Measurements from ENCODE around the gene LONP1.

DNA sequence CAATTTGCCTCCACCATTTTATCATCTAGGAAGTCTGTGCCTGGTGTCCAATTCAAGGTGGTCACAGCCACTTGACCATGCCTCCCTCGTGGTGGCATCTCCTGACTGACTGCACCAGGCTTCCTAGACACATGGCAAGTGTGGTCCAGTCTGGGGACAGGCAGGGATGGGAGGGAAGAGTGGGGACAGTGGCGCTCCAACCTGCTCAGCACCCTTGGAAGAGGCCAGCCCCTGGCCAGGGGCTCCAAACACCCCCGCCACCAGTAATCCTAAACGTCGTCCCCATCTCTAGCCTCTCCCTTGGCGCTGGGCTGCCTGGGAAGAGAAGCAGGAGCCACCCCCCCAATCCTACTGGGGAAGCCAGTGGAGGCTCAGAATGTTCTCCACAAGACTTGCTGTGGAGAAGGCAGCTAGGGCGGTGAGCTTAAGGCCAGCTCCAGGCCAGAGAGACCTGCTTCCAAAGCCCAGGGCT is 27.2 kb downstream of the LONP1 start:
- TF ChIP-seq ZNF777 (tag by site-specific recombination; IDR thresholded peaks at IDR 0.05; ENCODE audit: borderline replicate concordance) (no peak), MEIS1 (CRISPR knock-in tag; IDR thresholded peaks at IDR 0.05; ENCODE audit: borderline replicate concordance) (no peak), ZNF266 (tag by site-specific recombination; IDR thresholded peaks at IDR 0.05; ENCODE audit: low read depth) (no peak), ZNF510 (tag by site-specific recombination; IDR thresholded peaks at IDR 0.05; ENCODE audit: insufficient replicate concordance) (no peak), ZNF157 (tag by site-specific recombination; IDR thresholded peaks at IDR 0.05) (no peak)
- TF ChIP-seq, protein P1, sequence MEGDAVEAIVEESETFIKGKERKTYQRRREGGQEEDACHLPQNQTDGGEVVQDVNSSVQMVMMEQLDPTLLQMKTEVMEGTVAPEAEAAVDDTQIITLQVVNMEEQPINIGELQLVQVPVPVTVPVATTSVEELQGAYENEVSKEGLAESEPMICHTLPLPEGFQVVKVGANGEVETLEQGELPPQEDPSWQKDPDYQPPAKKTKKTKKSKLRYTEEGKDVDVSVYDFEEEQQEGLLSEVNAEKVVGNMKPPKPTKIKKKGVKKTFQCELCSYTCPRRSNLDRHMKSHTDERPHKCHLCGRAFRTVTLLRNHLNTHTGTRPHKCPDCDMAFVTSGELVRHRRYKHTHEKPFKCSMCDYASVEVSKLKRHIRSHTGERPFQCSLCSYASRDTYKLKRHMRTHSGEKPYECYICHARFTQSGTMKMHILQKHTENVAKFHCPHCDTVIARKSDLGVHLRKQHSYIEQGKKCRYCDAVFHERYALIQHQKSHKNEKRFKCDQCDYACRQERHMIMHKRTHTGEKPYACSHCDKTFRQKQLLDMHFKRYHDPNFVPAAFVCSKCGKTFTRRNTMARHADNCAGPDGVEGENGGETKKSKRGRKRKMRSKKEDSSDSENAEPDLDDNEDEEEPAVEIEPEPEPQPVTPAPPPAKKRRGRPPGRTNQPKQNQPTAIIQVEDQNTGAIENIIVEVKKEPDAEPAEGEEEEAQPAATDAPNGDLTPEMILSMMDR (tag by site-specific recombination; IDR thresholded peaks at IDR 0.05), result no peak
- TF ChIP-seq, protein P2, sequence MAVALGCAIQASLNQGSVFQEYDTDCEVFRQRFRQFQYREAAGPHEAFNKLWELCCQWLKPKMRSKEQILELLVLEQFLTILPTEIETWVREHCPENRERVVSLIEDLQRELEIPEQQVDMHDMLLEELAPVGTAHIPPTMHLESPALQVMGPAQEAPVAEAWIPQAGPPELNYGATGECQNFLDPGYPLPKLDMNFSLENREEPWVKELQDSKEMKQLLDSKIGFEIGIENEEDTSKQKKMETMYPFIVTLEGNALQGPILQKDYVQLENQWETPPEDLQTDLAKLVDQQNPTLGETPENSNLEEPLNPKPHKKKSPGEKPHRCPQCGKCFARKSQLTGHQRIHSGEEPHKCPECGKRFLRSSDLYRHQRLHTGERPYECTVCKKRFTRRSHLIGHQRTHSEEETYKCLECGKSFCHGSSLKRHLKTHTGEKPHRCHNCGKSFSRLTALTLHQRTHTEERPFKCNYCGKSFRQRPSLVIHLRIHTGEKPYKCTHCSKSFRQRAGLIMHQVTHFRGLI (tag by site-specific recombination; IDR thresholded peaks at IDR 0.05), result no peak
